Measurements from ENCODE around the gene ZSCAN21. TPM values are rescaled to one million over a fixed set of nuclear protein-coding genes. Genes with fewer than 3 reads are reported as not detected.

Gene ZSCAN21
- total and polyA plus RNA-seq, 12 donors: 10.0 to 22.7 (median 13.6) TPM

- no peak for DNase-seq
- TF ChIP-seq CTCF (IDR thresholded peaks at IDR 0.05) (no peak), POLR2A (IDR thresholded peaks at IDR 0.05) (no peak)
- Histone ChIP-seq H3K4me1 (replicated peaks in 1 of 2) (peaks cover 4 to 10% of the 10 kb centered on the region in 2 donors), H3K4me3 (no peak overlapping the region), H3K36me3 (replicated peaks in 1 of 2) (peaks cover 0 to 86% of the 10 kb centered on the region in 2 donors), H3K27me3 (no peaks in the 10 kb centered on the region), H3K9me3 (replicated peaks in 1 of 3) (no peaks in the 10 kb centered on the region), H3K27ac (no peak overlapping the region)
- 74 to 84% (median 82%) methylated on average over 16 of the region's 16 CpGs for WGBS, 4 donors
- intact Hi-C loops (cut with DNase I): no loop called here
These were observed 44.4 kb downstream of the ZSCAN21 start for GRCh38 chr7:100093925-100094486.

GRCh38 chr7:100095289-100095688 lies 45.7 kb downstream of the ZSCAN21 start:
- Histone ChIP-seq H3K9me3 (replicated peaks in 1 of 3) (no peaks in the 10 kb centered on the region), H3K4me3 (no peak overlapping the region), H3K4me1 (replicated peaks in 1 of 2) (peaks cover 8 to 9% of the 10 kb centered on the region in 2 donors), H3K27me3 (no peaks in the 10 kb centered on the region), H3K36me3 (replicated peaks in 1 of 2) (peaks cover 0 to 90% of the 10 kb centered on the region in 2 donors), H3K27ac (no peak overlapping the region)
- intact Hi-C loops (cut with DNase I): no loop called here
- TF ChIP-seq POLR2A (IDR thresholded peaks at IDR 0.05): no peak
- TF ChIP-seq CTCF (IDR thresholded peaks at IDR 0.05): no peak
- WGBS, 4 donors: 82 to 86% (median 86%) methylated on average over 9 of the region's 9 CpGs
- DNase-seq: no peak

GRCh38 chr7:100095704-100096103 lies 46.1 kb downstream of the ZSCAN21 start:
- Histone ChIP-seq H3K27ac (no peak overlapping the region), H3K4me3 (no peak overlapping the region), H3K36me3 (replicated peaks in 1 of 2) (peaks cover 0 to 87% of the 10 kb centered on the region in 2 donors), H3K9me3 (replicated peaks in 1 of 3) (no peaks in the 10 kb centered on the region), H3K27me3 (no peaks in the 10 kb centered on the region), H3K4me1 (replicated peaks in 1 of 2) (peaks cover 8 to 9% of the 10 kb centered on the region in 2 donors)
- TF ChIP-seq CTCF (IDR thresholded peaks at IDR 0.05): no peak
- no peak for TF ChIP-seq POLR2A (IDR thresholded peaks at IDR 0.05)
- 82 to 89% (median 88%) methylated on average over 12 to 17 of the region's 17 CpGs for WGBS, 4 donors
- intact Hi-C loops (cut with DNase I): no loop called here
- DNase-seq: no peak

- TF ChIP-seq POLR2A (IDR thresholded peaks at IDR 0.05) (no peak), CTCF (IDR thresholded peaks at IDR 0.05) (no peak)
- Histone ChIP-seq H3K27me3 (no peaks in the 10 kb centered on the region), H3K9me3 (replicated peaks in 1 of 3) (no peaks in the 10 kb centered on the region), H3K27ac (no peak overlapping the region), H3K36me3 (replicated peaks in 1 of 2) (peaks cover 0 to 57% of the 10 kb centered on the region in 2 donors), H3K4me3 (no peak overlapping the region), H3K4me1 (replicated peaks in 1 of 2) (peaks cover 13 to 14% of the 10 kb centered on the region in 2 donors)
- intact Hi-C loops (cut with DNase I): no loop called here
- DNase-seq: no peak
- WGBS, 4 donors: 78 to 92% (median 84%) methylated on average over 9 to 10 of the region's 10 CpGs
These were observed 49.3 kb downstream of the ZSCAN21 start for GRCh38 chr7:100098913-100099312.
